B cell (primary cell): Measurements from ENCODE around the gene FBXO8. TPM values are rescaled to one million over a fixed set of nuclear protein-coding genes. Genes with fewer than 3 reads are reported as not detected.

ENCODE experiments used
- ATAC-seq: fragments of 200-7000 bp; cut with Tn5 transposase; one replicate; pipeline ENCODE4 v1.10.0; 2021; ENCODE audit warnings: low read depth, mild to moderate bottlenecking, moderate number of reproducible peaks, moderate library complexity
- CTCF ChIA-PET: fragments of 350-600 bp; sonication (Branson Sonifier 250); formaldehyde crosslinking; loops from one replicate; lab custom pipeline; 2021; ENCODE audit warnings: antibody characterized with exemption, inconsistent platforms; lab: Charles Lee
- POLR2A ChIA-PET: fragments of 350-600 bp; sonication (Branson Sonifier 250); formaldehyde crosslinking; loops from one replicate; lab custom pipeline; 2021; ENCODE audit warnings: antibody characterized with exemption; lab: Charles Lee
- DNase-seq: peaks from one replicate; pipeline ENCODE4 v3.0.0; 2013
- H2AFZ ChIP-seq: 2 replicates; pipeline ENCODE4 v1.6.1; 2012; ENCODE audit warnings: mild to moderate bottlenecking, low read depth, low read length; ENCODE audit not compliant: insufficient read depth, poor library complexity, severe bottlenecking
- H3K27ac ChIP-seq, 2 donors: 1 replicate in 1 of 2; 2 replicates in 1 of 2; pipeline ENCODE4 v1.5.1; 2012 to 2013; ENCODE audit warnings: low read length in 2 of 2, mild to moderate bottlenecking in 2 of 2, moderate library complexity in 1 of 2
- H3K27me3 ChIP-seq, 4 experiments: fragments of 200-600 bp in 1 of 4; sonication (generic) in 1 of 4; replicated peaks in 1 of 4; 1 replicate in 2 of 4; 2 replicates in 2 of 4; pipeline versions ENCODE4 v1.6.1 to v1.7.0; 2013 to 2016; ENCODE audit warnings: low read length in 3 of 4, mild to moderate bottlenecking in 2 of 4, mixed read lengths in 1 of 4, moderate library complexity in 1 of 4; ENCODE audit not compliant: insufficient read depth in 4 of 4, control insufficient read depth in 3 of 4; ENCODE audit errors: control extremely low read depth in 1 of 4
- H3K36me3 ChIP-seq, 2 experiments: replicated peaks in 1 of 2; 1 replicate in 1 of 2; 2 replicates in 1 of 2; pipeline versions ENCODE4 v1.6.1 to v1.7.1; 2013; ENCODE audit warnings: low read length in 1 of 2; ENCODE audit not compliant: insufficient read depth in 2 of 2, control insufficient read depth in 1 of 2; ENCODE audit errors: control extremely low read depth in 1 of 2, extremely low read depth in 1 of 2
- H3K4me1 ChIP-seq, 2 donors: fragments of 200-600 bp in 1 of 2; sonication (generic) in 1 of 2; 1 replicate in 1 of 2; 2 replicates in 1 of 2; pipeline versions ENCODE4 v1.5.1 to v1.6.1; 2013 to 2017; ENCODE audit warnings: low read length in 2 of 2; ENCODE audit not compliant: control insufficient read depth in 2 of 2, insufficient read depth in 2 of 2
- H3K4me2 ChIP-seq: replicated peaks from 2 replicates; pipeline ENCODE3; 2012; ENCODE audit warnings: mild to moderate bottlenecking, low read depth, low read length; ENCODE audit not compliant: poor library complexity, severe bottlenecking
- H3K4me3 ChIP-seq, 5 experiments: fragments of 200-600 bp in 1 of 5; sonication (generic) in 1 of 5; 1 replicate in 3 of 5; 2 replicates in 2 of 5; pipeline versions ENCODE4 v1.5.1 to v1.7.0; 2011 to 2016; ENCODE audit warnings: low read length in 4 of 5, mild to moderate bottlenecking in 4 of 5, low read depth in 2 of 5, control low read depth in 1 of 5, moderate library complexity in 1 of 5; ENCODE audit not compliant: insufficient read depth in 1 of 5; ENCODE audit errors: control extremely low read depth in 1 of 5, extremely low read depth in 1 of 5
- H3K79me2 ChIP-seq: fragments of 200-600 bp; sonication (generic); one replicate; pipeline ENCODE4 v1.6.0; 2016; ENCODE audit warnings: low read length; ENCODE audit not compliant: control insufficient read depth, insufficient read depth
- H3K9ac ChIP-seq: fragments of 200-600 bp; sonication (generic); 2 replicates; pipeline ENCODE4 v1.6.1; 2017; ENCODE audit warnings: mild to moderate bottlenecking, low read length, moderate library complexity
- H3K9me3 ChIP-seq, 3 donors: one replicate each; pipeline versions ENCODE4 v1.6.1 to v1.7.1; 2013; ENCODE audit warnings: low read length in 2 of 3; ENCODE audit not compliant: control insufficient read depth in 2 of 3, insufficient read depth in 1 of 3; ENCODE audit errors: control extremely low read depth in 1 of 3
- H4K20me1 ChIP-seq: 2 replicates; pipeline ENCODE4 v1.6.0; 2012; ENCODE audit warnings: mild to moderate bottlenecking, low read length; ENCODE audit not compliant: insufficient read depth, control insufficient read depth, poor library complexity, severe bottlenecking
- H3K27ac Mint-ChIP-seq: one replicate; pipeline ENCODE4 v1.8.0; 2021; ENCODE audit warnings: mixed read lengths
- H3K27me3 Mint-ChIP-seq: one replicate; pipeline ENCODE4 v1.8.0; 2021; ENCODE audit warnings: mixed read lengths
- H3K4me1 Mint-ChIP-seq: one replicate; pipeline ENCODE4 v1.8.0; 2021; ENCODE audit warnings: mixed read lengths
- H3K4me3 Mint-ChIP-seq: one replicate; pipeline ENCODE4 v1.8.0; 2021; ENCODE audit warnings: mixed read lengths
- H3K9me3 Mint-ChIP-seq: one replicate; pipeline ENCODE4 v1.8.0; 2022; ENCODE audit warnings: mixed read lengths; ENCODE audit not compliant: insufficient read depth
- CTCF ChIP-seq: fragments of 200-600 bp; IDR thresholded peaks from one replicate; pipeline ENCODE4 v1.8.0; 2022; ENCODE audit warnings: antibody characterized with exemption, mild to moderate bottlenecking
- EZH2 ChIP-seq: IDR thresholded peaks from 2 replicates; pipeline ENCODE4 v1.6.1; 2012; ENCODE audit warnings: borderline replicate concordance, low read depth, mild to moderate bottlenecking, moderate library complexity, low read length; ENCODE audit not compliant: insufficient read depth, poor library complexity, severe bottlenecking
- WGBS: methylation state at CpG from one replicate; pipeline ENCODE4 v1.1.5; 2013; ENCODE audit warnings: missing lambda C conversion rate; ENCODE audit not compliant: insufficient coverage; 5-methylcytosine and 5-hydroxymethylcytosine counted together
- intact Hi-C: fragments of 100-400 bp; cut with micrococcal nuclease; formaldehyde crosslinking; loops from one replicate; pipeline ENCODE4 v1.10.0; 2022
- polyA plus RNA-seq: library from polyadenylated mRNA; depleted of rRNA; stranded (reverse); fragments of >200 nt; gene quantifications from 2 replicates; pipeline ENCODE4 v1.2.3, GENCODE V29; 2012
- total RNA-seq, 2 donors: library from RNA; stranded (reverse); fragments of 120-200 nt in 1 of 2; gene quantifications; 1 replicate in 1 of 2; 2 replicates in 1 of 2; pipeline versions ENCODE4 v1.2.3 to v1.2.4, GENCODE V29; 2013 to 2022

The FBXO8 gene
- total and polyA plus RNA-seq, 2 donors (not counting 1 experiment from before 2014, with no cell fraction given) = 11.6 to 22.4 TPM

- Mint-ChIP-seq H3K9me3 (no peaks in the 10 kb centered on the region), H3K4me3 (no peak overlapping the region), H3K27ac (no peak overlapping the region), H3K27me3 (no peaks in the 10 kb centered on the region), H3K4me1 (peaks cover 50% of the 10 kb centered on the region)
- ChIA-PET CTCF (no interaction called here), POLR2A (no interaction called here)
- Histone ChIP-seq H3K4me3 (no peak overlapping the region), H4K20me1 (peaks cover 28% of the 10 kb centered on the region), H3K27me3 (no peaks in the 10 kb centered on the region), H3K27ac (no peak overlapping the region), H2AFZ (no peak overlapping the region), H3K9me3 (peaks cover 0 to 3% (median 0%) of the 10 kb centered on the region in 3 donors), H3K4me2 (no peak overlapping the region), H3K4me1 (peaks cover 12 to 16% of the 10 kb centered on the region in 2 donors), H3K36me3 (no peaks in the 10 kb centered on the region), H3K9ac (no peak overlapping the region), H3K79me2 (peaks cover 81% of the 10 kb centered on the region)
- intact Hi-C loops = loop anchor here (10.0 kb wide), 1 partner anchor 1785 kb away; the partner anchor contains the start of gene WDR17
- no CpG with 5 or more reads among the region's 3 CpGs for WGBS
- no peak for TF ChIP-seq EZH2
- TF ChIP-seq CTCF = no peak
- ATAC-seq = no peak
- DNase-seq = no peak
Observed at GRCh38 chr4:174279433-174280155, 3.9 kb downstream of the FBXO8 start.

GRCh38 chr4:174278467-174278866 is 5.0 kb downstream of the FBXO8 start:
- H3K4me3 ChIP-seq = no peak overlapping the region
- intact Hi-C loops = no loop called here
- ChIA-PET POLR2A (no interaction called here), CTCF (interaction anchor here (0.6 kb wide), 1 partner anchor 1087 kb away, joined by 3 read pairs; no protein-coding TSS in a partner anchor)
- ATAC-seq (no peak), DNase-seq (no peak)
- no peaks in the 10 kb centered on the region for H3K9me3 Mint-ChIP-seq
- H3K27me3 Mint-ChIP-seq = no peaks in the 10 kb centered on the region
- H4K20me1 ChIP-seq = peaks cover 32% of the 10 kb centered on the region
- H3K36me3 ChIP-seq = no peaks in the 10 kb centered on the region
- no peaks in the 10 kb centered on the region for H3K27me3 ChIP-seq
- no peak overlapping the region for H3K4me2 ChIP-seq
- no peak overlapping the region for H3K9ac ChIP-seq
- peaks cover 43% of the 10 kb centered on the region for H3K4me1 Mint-ChIP-seq
- peaks cover 7 to 12% of the 10 kb centered on the region in 2 donors for H3K4me1 ChIP-seq
- no peak overlapping the region for H3K27ac ChIP-seq
- H3K79me2 ChIP-seq = peaks cover 88% of the 10 kb centered on the region
- no peak overlapping the region for H3K4me3 Mint-ChIP-seq
- H2AFZ ChIP-seq = no peak overlapping the region
- H3K9me3 ChIP-seq = peaks cover 0 to 3% (median 0%) of the 10 kb centered on the region in 3 donors
- no peak for TF ChIP-seq EZH2
- TF ChIP-seq CTCF = no peak
- H3K27ac Mint-ChIP-seq = no peak overlapping the region
